NCI-H1694 (cell line): ENCODE data around the gene MYCBPAP.

Experiments used
- DNase-seq: peaks from one replicate; lab custom pipeline; 2025; lab: John Stamatoyannopoulos, UW

Gene MYCBPAP

DNA sequence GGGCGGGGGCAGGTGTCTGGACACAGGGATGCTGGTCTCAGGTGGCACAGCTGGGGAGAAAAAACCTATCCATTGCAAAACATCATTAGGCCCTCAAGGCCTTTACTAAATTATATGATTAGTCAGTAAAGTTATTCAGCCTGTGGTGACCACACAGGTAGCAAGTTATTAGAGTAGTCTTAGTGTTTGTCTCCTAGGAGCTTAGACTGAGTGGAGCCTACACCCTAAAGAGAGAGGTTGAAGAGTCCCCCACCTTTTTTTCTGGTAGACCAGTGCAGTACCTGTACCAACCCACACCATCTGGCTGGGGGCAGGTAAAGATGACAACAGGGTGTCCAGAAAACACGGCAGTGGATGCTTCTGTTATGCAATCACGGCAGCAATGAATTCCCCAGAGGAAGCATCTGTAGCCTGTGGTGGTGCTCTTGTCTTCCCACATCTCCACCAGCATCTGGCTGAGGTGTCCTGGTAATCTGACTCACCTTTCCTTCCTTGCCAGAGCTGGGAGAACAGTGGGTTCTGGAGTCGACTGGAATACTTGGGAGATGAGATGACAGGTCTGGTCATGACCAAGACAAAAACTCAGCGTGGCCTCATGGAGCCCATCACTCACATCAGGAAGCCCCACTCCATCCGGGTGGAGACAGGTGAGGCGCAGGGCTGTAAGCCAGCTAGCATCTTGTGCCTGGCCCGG, 11.0 kb downstream of the MYCBPAP start:
- DNase-seq, result no peak

- no peak for DNase-seq
Observed at GRCh38 chr17:50520483-50520882, 12.2 kb downstream of the MYCBPAP start.

DNA sequence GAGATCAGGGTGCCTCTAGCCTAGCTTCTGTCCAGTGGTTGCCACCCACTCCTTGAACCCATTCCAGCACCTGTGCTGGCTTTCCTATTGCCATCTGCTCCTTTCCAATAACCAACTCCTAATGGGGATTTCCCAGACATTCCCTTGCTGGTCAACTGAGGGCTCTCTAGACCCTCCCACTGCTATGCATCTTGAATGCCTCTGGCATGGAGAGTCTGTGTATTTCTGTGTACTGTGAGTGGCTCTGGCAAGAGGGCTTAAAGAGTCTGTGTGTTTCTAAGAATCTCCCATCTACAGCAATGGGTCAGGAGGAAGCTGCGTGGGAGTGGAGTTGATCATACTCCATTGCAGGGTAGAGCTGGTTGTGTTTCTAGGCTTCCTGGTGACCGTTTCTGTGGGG, 13.3 kb downstream of the MYCBPAP start:
- DNase-seq, result no peak

DNA sequence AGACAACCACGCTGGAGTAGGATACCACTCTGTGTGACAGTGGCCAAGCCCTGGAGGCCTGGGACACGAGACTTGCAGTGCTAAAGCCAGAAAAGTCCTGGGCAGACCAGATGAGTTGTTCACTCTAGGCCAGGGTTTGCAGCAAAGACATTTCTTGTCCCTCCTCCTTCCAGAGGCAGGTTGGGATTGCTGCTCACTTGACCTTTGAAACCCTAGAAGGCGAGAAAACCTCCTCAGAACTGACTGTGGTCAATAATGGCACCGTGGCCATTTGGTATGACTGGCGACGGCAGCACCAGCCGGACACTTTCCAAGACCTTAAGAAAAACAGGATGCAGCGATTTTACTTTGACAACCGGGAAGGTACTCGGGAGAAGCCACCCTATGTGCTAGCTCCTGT, 14.5 kb downstream of the MYCBPAP start:
- DNase-seq, result no peak

DNA sequence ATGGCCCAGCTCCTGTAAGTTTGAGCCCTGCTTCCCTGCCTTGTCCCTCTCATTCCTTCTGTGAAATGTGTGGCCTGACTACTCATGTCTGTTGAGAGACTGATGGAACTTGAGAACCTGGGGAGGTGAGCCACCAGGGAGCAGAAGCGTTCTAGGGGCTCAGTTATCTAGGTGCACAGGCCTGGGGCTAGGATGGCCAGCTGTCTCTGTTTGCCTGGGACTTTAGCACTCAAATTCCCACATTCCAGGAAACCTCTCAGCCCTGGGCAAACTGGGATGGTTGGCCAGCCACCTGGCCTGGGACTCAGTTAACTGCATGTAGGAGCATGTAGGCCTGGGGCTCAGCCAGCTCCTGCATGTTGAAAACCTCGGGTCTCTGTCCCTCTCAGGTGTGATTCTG, 15.0 kb downstream of the MYCBPAP start:
- no peak for DNase-seq

DNA sequence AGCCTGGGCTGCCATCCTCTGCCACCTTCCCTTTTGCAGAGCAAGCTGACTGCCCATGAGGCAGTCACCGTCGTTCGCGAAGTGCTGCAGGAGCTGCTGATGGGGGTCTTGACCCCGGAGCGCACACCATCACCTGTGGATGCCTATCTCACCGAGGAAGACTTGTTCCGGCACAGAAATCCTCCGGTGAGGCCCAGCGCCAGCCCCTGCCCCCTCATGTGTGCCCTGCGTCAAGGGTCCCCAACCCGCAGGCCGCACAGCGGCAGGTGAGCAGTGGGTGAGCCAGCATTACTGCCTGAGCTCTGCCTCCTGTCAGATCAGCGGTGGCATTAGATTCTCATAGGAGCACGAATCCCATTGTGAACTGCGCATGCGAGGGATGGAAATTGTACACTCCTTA, 16.6 kb downstream of the MYCBPAP start:
- no peak for DNase-seq

GRCh38 chr17:50527155-50527762, 19.0 kb downstream of the MYCBPAP start:
- DNase-seq, result no peak

DNA sequence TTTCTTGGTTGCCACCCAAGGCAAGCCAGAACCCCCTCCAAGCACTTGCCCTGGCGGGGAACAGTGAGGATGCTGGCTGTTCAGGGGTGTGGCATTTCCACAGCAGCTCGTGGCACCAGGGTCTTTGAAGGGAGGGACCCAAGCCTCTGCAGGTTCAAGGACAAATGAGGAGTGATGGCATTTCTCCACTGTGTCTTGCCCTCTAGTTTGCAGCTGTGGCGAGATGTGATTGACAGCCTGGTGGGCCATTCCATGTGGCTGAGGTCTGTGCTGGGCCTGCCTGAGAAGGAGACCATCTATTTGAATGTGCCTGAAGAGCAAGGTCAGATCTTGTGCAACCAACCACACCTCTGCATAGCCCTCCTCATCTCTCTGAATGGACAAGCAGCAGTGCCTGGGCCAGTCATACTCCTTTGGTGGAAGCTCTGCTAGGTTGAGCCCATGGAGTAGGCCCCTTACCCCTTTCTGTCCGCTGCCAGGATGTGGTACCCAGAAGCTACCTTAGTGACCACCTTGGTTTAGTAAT, 19.8 kb downstream of the MYCBPAP start:
- no peak for DNase-seq

- DNase-seq, result no peak
Observed at GRCh38 chr17:50529849-50530248, 21.6 kb downstream of the MYCBPAP start.

- DNase-seq, result no peak
Observed at GRCh38 chr17:50531428-50532025, 23.3 kb downstream of the MYCBPAP start.

DNA sequence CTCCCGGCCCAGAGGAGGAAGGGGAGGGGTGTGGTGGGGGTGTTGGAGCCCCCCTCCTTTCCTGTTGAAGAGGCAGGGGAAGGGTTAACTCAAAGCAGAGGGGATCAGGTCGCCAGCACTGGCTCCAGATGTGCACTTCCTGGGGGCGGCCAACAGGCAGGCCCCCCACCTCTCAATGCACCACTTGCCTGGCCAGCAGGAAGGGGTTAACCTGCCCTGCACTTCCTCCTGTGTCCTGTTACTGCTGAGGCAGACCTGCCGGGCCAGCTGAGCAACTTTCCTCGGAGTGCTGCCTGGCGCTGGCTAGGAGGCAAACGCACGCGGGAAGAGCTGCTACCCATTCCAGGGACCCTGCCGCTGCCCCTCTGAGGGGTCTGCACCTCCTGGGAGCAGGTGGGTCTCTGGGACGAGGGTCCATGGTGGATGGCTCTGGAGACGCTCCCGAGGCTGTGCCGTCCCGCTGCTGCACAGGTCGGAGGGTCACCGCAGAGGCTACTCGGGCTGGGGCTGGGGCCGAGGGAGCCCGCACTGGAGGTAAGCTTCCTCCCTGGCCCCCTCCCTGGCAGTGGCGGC, 24.3 kb downstream of the MYCBPAP start, which contains the start of gene EPN3:
Gene EPN3, plus strand, starts transcription at position 284 of the 573 bp plus-strand sequence. CDS start 3,822 bp downstream, outside the sequence.
- no peak for DNase-seq

- no peak for DNase-seq
Observed at GRCh38 chr17:50533185-50533584, 24.9 kb downstream of the MYCBPAP start.

DNA sequence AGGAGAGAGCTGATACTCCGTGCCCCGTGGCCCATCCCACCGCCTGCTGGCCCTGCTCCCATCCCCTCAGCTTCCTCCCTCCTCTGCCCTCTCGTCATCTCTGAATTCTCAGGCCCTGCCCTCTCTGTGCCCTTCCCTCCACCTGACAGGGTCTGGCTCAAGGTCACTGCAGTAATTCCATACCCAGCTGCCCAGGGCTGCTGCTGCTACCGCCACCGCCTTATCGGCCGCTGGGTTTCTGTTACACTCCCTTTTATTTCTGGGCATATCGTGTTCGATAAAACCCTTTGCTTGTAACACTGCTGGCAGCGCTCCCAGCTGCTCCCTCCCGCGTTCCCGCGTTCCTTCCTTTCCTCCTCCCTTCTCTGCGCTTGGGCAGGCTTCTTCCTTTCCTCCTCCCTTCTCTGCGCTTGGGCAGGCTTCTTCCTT, 25.5 kb downstream of the MYCBPAP start:
- DNase-seq, result no peak

DNA sequence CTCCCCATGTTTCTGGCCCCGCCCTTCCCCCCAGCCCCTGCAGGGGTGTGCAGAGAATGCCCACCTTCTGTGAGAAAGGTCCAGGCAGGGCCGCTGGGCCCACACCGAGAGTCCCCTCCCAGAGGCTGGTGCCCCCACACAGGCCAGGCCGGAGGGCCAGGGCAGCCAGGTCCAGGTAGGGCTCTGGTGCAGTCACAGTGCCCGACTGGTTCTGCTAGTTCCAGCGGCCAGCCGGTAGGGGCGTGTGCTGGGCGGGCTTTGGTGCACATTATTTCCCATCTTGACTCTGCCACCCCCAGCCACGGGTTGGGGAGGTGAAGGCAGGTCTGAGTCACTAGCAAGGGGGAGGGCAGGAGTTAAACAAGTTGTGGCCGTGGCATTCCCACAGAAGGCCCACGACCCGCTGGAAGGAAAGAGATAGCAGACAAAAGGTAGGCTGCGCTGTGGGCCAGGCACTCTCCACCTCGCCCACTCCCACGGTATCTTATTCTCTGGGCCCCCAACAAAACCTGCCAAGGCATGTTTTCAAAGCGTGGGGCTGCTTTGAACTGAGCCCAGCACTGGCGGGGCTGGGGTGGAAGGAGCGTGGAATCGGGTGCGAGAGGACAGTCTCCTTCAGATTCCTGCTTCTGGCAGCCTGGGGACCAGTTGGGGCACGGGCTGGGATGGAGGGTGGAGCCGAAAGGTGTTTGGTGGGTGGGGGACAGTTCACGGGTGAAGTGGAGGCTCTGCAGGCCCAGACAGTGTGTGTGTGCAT, 26.2 kb downstream of the MYCBPAP start:
- DNase-seq, result no peak

DNA sequence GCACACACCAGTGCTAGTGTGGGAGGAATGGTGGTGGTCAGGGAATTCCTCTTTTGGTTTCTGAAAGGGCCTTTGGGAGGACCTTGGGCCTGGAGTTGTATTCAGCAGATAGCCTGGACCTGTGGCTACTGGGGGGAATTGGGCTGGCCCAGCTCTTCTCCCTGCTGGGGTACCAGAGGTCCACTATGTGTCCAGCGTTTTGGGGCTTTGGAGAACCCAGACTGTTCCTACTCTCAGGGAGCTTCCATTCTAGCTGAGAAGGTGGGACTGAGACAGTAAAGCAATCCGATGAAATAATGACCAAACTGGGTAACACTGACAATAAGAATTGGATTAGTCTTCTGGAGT, 26.7 kb downstream of the MYCBPAP start:
- no peak for DNase-seq

GRCh38 chr17:50535407-50535806, 27.2 kb downstream of the MYCBPAP start:
- DNase-seq, result no peak

- no peak for DNase-seq
Observed at GRCh38 chr17:50536683-50537646, 28.7 kb downstream of the MYCBPAP start.

- DNase-seq, result no peak
Observed at GRCh38 chr17:50537721-50538548, 29.7 kb downstream of the MYCBPAP start.

DNA sequence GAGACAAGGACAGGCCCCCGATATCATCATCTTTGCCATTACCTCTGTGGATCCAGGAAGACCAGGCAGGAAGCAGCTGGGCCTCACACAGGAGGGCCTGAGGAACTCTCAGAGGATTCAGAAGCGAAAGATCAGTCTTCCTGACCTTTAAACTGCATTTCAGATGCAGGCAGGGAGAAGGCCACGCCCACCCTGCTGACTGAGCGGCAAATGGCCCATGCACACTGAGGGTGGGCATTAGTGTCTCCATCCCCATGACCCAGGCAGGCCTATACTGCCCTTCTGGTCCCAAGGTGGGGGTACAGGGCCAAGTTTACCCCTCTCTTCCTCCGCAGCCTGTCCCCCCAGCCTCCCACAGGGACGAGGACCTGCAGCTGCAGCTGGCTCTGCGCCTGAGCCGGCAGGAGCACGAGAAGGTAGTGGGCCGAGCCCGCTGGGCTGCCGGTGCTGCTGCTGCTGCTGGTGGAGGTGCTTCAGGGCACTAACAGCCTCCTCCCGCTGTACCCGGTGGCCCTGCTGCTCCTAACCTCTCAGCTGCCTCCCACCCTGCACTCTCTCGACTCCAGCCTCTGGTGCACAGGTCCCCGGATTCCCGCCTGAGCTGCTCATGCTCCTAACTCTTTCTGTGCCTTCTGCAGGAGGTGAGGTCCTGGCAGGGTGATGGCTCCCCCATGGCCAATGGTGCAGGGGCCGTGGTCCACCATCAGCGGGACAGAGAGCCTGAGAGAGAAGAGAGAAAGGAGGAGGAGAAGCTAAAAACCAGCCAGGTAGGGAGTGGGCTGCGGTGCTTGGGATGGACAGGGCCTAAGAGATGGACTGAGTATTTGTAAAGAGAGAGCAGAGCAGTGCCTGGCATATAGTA, 30.5 kb downstream of the MYCBPAP start:
- DNase-seq, result no peak
